Measurements from ENCODE around the gene ZFP82. TPM values are rescaled to one million over a fixed set of nuclear protein-coding genes. Genes with fewer than 3 reads are reported as not detected.

Gene ZFP82
- total and polyA plus RNA-seq, 2 experiments from 2014 or later: 4.3 to 7.4 TPM

DNA sequence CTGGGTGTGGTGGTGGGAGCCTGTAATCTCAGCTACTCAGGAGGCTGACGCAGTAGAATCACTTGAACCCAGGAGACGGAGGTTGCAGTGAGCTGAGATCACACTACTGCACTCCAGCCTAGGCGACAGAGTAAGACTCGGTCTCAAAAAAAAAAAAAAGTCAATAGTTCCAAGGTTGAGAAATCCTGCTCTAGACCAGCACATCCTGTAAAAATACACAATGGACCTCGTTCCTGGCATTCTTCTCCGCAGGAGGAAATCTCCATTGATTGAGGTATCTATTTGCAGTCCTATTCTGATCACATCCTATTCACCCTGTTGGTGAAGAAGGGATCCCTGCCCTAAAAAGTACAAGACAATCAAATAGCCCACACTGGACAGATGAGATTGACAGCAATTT is 54.6 kb downstream of the ZFP82 start:
- no peaks in the 10 kb centered on the region for H3K27me3 ChIP-seq
- no peak overlapping the region for H3K4me3 ChIP-seq
- H3K4me2 ChIP-seq: no peak overlapping the region
- H3K9me2 ChIP-seq (replicated peaks; ENCODE audit: insufficient read depth): no peaks in the 10 kb centered on the region
- H3K9me3 ChIP-seq (ENCODE audit: low read depth): no peaks in the 10 kb centered on the region
- H3K27ac ChIP-seq: no peak overlapping the region
- no peak for TF ChIP-seq EZH2phosphoT487 (IDR thresholded peaks at IDR 0.05; ENCODE audit: low read depth, severe bottlenecking, unreplicated experiment)
- TF ChIP-seq EZH2 (IDR thresholded peaks at IDR 0.05; ENCODE audit: borderline replicate concordance): no peak
- TF ChIP-seq, protein P1, sequence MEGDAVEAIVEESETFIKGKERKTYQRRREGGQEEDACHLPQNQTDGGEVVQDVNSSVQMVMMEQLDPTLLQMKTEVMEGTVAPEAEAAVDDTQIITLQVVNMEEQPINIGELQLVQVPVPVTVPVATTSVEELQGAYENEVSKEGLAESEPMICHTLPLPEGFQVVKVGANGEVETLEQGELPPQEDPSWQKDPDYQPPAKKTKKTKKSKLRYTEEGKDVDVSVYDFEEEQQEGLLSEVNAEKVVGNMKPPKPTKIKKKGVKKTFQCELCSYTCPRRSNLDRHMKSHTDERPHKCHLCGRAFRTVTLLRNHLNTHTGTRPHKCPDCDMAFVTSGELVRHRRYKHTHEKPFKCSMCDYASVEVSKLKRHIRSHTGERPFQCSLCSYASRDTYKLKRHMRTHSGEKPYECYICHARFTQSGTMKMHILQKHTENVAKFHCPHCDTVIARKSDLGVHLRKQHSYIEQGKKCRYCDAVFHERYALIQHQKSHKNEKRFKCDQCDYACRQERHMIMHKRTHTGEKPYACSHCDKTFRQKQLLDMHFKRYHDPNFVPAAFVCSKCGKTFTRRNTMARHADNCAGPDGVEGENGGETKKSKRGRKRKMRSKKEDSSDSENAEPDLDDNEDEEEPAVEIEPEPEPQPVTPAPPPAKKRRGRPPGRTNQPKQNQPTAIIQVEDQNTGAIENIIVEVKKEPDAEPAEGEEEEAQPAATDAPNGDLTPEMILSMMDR (IDR thresholded peaks at IDR 0.05; ENCODE audit: poor library complexity): no peak
- H3K79me2 ChIP-seq: no peaks in the 10 kb centered on the region
- no peaks in the 10 kb centered on the region for H4K20me1 ChIP-seq (ENCODE audit: insufficient read depth, poor library complexity, severe bottlenecking)
- WGBS (ENCODE audit: low lambda C conversion rate, missing lambda C conversion rate): 81% methylated on average over 6 of the region's 6 CpGs
- no peaks in the 10 kb centered on the region for H3K36me3 ChIP-seq (replicated peaks; ENCODE audit: insufficient read depth, low read depth)
- H2AFZ ChIP-seq: no peak overlapping the region
- no peak for DNase-seq (ENCODE audit: low spot score)
- H3K4me1 ChIP-seq (ENCODE audit: insufficient read depth): no peaks in the 10 kb centered on the region

Other genes with a start within 250 kb of the ZFP82 start
- gene ZNF565, start 204.0 kb downstream of the ZFP82 start, total RNA-seq: 3.5 and 8.1 TPM in 2 replicates
- 3.0 and 7.9 TPM in 2 replicates for gene ZNF565, start 204.0 kb downstream of the ZFP82 start, polyA plus RNA-seq
- gene ZNF146, start 203.5 kb downstream of the ZFP82 start, total RNA-seq: 80.5 and 106 TPM in 2 replicates
- 39.7 and 46.4 TPM in 2 replicates for gene ZNF146, start 203.5 kb downstream of the ZFP82 start, polyA plus RNA-seq
- gene ZFP14, start 39.4 kb downstream of the ZFP82 start, total RNA-seq: 6.7 and 7.0 TPM in 2 replicates
- 6.0 and 6.1 TPM in 2 replicates for gene ZFP14, start 39.4 kb downstream of the ZFP82 start, polyA plus RNA-seq
- 12.7 and 13.0 TPM in 2 replicates for gene ZNF566, start 70.9 kb upstream of the ZFP82 start, total RNA-seq
- 4.0 and 5.8 TPM in 2 replicates for gene ZNF566, start 70.9 kb upstream of the ZFP82 start, polyA plus RNA-seq
- gene ZNF260, start 109.6 kb upstream of the ZFP82 start, total RNA-seq: 16.4 and 20.3 TPM in 2 replicates
- 11.8 and 12.9 TPM in 2 replicates for gene ZNF260, start 109.6 kb upstream of the ZFP82 start, polyA plus RNA-seq
- 11.1 and 14.6 TPM in 2 replicates for gene ZNF529, start 154.6 kb upstream of the ZFP82 start, total RNA-seq
- 6.3 and 8.7 TPM in 2 replicates for gene ZNF529, start 154.6 kb upstream of the ZFP82 start, polyA plus RNA-seq
- gene ZNF382, start 186.7 kb upstream of the ZFP82 start, total RNA-seq: 6.2 and 10.3 TPM in 2 replicates
- gene ZNF382, start 186.7 kb upstream of the ZFP82 start, polyA plus RNA-seq: 2.4 and 4.7 TPM in 2 replicates
- 8.9 and 16.7 TPM in 2 replicates for gene ZNF461, start 248.2 kb upstream of the ZFP82 start, total RNA-seq
- gene ZNF461, start 248.2 kb upstream of the ZFP82 start, polyA plus RNA-seq: 3.2 and 4.6 TPM in 2 replicates